WTC11 (cell line): ENCODE measurements around the gene AMBRA1.

Experiments
- CTCF ChIP-seq: fragments of 200-600 bp; IDR thresholded peaks from 2 replicates; pipeline ENCODE4 v1.8.0; 2022; ENCODE audit warnings: antibody characterized with exemption
- FOXK1 ChIP-seq: sonication (generic); formaldehyde crosslinking; IDR thresholded peaks from 2 replicates; pipeline ENCODE4 v1.8.0; 2022; ENCODE audit warnings: mild to moderate bottlenecking, moderate library complexity, missing genetic modification reagents
- SP1 ChIP-seq: sonication (generic); formaldehyde crosslinking; conservative IDR thresholded peaks from 2 replicates; pipeline ENCODE4 v1.8.1; 2022; ENCODE audit warnings: missing genetic modification reagents

GRCh38 chr11:46533396-46534100, 60.3 kb downstream of the AMBRA1 start:
- TF ChIP-seq SP1 (no peak), CTCF (no peak), FOXK1 (CRISPR knock-in tag) (no peak)
